HG03575 (cell line): ENCODE measurements around the gene CADPS2.

Source experiments
- ATAC-seq: cut with Tn5 transposase; IDR thresholded peaks from one replicate; pipeline ENCODE4 v1.9.1; 2021; ENCODE audit not compliant: unreplicated experiment, insufficient number of reproducible peaks, low FRiP score; ENCODE audit errors: extremely low read depth

The CADPS2 gene

GRCh38 chr7:122886357-122887081 is at the start of gene CADPS2:
Gene CADPS2, minus strand, starts transcription at chr7:122886460. Its CDS starts 123 bp downstream, at chr7:122886337.
- no peak for ATAC-seq

DNA sequence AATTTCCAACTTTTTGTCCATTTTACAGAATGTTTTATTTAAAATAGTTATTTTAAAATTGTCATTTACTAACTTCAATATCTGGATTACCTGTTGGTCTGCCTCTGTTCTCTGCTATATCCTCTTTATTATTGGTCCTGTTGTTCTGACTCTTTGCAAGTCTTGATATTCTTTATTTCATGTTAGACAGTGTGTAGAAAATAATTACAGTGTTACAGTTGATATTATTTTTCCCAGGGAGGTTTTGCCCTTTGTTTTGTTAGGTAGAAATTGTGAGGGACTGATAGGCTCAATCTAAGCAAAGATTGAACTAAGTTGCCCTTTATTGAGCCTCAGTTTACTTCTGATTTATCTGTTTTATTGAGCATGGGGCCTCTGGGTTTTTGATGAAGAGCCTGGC is 49.4 kb upstream of the CADPS2 start:
- ATAC-seq, result no peak

GRCh38 chr7:122919643-122920181 is 33.5 kb upstream of the CADPS2 start:
- no peak for ATAC-seq

DNA sequence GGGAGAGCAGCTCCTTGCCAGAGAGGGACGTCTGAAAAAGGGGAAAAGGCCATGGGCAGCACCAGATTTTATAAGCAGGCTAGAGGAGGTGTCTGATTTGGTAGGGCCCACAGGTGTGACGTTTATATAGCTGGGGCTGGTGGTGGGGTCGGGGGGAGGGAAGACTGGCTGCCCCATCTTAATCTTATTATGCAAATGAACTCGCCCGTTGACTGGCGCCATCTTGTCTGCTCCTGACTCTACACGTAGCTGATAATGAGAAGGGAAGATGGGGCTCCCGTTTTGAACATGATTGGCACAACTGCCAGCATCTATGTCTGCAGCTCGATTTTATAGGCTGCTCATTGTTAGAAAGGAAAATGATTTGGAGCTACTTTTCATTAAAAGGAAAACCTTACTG is 28.6 kb upstream of the CADPS2 start:
- ATAC-seq, result no peak

DNA sequence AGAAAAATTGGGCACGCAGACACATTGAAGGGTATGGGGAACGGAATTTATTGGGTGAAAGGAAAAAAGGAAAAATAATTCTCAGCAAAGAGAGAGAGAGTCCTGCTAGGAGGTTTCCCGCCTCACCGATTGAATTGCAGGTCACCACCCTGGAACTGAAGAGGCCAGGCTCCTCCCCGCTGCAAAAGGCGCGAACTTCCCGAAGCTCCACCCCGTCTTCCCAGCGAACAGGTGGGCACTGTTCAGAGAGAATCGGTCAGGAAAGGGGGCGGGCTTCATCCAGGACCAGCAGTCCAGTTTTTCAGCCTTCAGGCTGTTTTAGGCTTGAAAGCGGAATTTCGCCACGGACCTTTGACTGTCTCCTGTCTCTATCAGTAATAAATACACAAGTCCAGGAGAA is 27.3 kb upstream of the CADPS2 start:
- no peak for ATAC-seq

- no peak for ATAC-seq
Measured at GRCh38 chr7:122902751-122903495, 16.7 kb upstream of the CADPS2 start.

GRCh38 chr7:122901250-122901649 is 15.0 kb upstream of the CADPS2 start:
- ATAC-seq, result no peak

DNA sequence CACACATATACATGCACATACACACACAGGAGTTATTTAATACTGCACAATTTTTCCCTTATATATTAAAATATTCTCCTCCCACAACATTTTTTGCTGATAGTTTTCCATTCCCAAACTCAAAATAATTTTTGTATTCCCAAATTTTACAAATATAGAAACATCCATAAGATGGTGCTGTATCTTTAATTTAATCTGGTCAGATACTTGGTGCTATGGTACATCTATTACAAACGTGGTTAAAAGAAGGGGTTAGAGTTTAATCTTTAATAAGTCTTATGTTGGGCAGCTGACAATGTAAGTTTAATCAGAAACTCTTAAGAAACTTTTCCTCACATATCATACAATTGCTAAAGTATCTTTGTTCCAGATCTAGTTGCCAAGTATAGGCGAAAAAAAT is 10.2 kb upstream of the CADPS2 start:
- no peak for ATAC-seq

DNA sequence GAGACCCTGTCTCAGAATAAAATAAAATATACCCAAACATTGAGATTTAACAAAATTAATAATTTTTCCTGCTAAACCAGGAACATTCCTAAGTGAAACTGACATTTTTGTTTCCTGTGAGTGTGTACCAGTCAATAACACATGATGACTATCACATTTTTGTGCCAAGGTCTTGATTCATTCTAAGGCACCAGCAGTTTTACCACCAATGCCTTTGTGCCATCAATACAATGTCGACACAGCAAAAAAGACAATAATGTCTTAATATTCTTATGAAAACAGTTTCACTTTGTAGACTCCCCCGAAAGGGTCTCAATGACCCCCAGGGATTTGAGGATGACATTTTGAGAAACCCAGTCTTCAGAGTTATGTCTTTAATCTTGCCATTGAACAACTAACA is 7.2 kb upstream of the CADPS2 start:
- no peak for ATAC-seq

- no peak for ATAC-seq
Measured at GRCh38 chr7:122889116-122889515, 2.9 kb upstream of the CADPS2 start.

- ATAC-seq, result no peak
Measured at GRCh38 chr7:122887848-122888247, 1.6 kb upstream of the CADPS2 start.

DNA sequence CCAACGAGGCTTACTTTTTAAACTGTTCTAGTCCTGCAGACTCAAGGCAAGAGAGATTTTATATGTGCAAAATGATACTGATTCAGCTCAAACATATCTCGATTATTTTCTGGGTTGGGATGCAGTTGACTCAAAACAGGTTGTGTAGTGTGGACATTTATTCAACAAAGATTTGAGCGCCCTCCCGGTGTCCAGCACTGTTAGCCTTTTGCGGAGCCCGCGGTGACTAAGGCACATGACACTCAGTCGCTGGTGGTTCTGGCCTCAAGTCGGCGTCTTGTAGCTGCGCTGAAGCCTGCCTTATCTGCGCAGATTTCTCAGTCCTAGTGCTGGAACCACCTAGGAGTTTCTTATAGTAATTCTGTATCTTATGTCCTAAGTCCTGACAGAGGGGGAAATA is 938 bp upstream of the CADPS2 start:
- ATAC-seq, result no peak

DNA sequence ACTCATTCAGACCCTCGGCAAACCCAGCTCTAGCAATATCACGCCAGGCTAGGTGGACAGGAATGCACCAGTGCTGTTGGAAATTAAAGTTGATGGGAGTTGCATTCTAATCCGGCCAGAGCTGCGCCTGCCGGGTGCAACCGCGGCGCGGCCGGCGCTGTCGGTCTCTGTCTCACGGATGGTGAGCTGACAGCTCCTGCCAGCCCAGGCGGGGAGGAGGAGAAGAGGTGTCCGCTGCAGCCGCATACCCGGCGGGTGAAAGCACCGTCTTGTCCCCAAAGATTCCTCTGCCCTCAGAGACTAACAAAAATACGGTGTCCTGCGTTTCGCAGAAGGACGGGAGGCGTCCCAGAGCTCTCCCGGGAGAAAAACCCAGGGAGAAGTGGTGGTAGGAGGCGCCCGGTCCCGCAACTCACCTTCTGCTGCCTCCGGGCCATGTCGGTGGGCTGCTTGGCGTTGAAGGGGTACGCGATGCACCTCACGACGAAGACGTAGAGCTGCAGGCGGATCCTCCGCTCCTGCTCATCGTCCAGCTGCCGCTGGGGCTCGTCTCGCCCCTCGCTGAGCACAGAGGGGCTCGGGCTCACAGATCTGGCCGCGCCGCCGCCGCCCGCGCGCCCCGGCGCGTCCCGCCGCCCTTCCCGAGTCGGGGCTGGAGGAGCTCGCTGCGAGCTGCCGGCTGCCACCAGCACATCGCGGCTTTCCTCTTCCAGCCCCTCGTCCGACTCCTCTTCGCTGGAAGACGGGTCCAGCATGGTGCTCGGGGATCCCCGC is 490 bp downstream of the CADPS2 start:
- ATAC-seq, result no peak

DNA sequence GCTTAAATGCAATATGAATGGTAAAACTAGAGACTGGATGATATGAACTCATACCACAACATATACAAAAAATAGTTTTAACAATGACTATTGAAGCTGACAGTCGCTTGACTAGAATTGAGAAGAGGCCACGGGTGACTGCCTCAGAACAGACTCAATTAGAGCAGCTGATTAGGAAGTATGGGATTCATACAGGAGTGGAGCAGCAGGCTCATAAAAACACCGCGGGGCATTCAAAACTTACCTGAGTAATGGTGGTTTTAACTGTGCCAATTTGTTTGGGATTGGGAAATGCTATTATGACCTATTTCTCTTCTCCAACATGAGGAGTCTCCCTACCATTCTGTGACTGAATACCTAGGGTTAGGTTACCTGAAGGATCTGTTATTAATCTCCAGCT is 2.1 kb downstream of the CADPS2 start:
- ATAC-seq, result no peak

DNA sequence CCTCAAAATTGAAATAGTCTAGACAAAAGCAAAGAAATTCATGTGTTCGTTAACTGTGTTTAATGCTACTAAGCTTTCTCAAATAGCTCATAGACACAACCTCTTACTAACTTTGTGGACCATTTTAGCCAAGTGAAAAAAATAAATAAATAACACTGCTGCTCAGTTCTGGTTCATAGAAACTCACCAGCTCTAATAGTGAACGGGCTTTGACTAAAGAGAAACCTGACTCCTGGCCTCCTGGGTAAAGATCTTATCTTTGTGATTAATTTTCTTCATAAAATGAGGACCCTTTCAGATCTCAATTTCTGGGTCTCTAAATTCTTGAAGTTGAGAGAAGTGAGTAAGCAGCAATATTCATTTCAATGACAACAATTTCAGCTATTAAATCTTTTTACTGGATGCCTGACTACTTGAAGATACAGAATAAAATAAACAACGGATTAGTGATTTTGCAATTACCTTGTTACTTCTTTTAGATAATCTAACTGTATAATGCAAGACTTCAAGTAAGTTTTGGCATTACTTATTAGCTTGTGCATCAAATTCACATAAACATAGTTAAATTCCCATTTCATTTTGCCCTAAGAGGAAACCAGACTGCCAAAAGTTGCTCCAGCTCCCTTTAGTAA is 3.1 kb downstream of the CADPS2 start:
- no peak for ATAC-seq

GRCh38 chr7:122881324-122881723 is 4.9 kb downstream of the CADPS2 start:
- no peak for ATAC-seq

DNA sequence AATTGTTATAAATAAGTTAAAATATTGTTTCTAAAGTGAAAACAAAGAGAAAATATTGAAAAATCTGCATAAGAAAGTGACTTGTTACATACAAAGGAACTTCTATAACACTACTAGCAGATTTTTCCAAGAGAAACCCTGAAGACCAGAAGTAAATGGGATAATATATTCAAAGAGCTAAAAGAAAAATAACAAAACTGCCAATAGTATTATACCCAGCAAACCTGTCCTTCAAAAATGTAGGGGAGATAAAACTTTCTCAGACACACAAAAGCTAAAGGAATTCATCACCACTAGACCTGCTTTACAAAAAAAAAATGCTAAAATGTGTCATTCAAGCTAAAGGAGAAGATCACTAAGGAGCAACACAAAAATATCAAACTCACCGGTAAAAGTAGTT is 17.0 kb downstream of the CADPS2 start:
- ATAC-seq, result no peak

GRCh38 chr7:122867471-122867980 is 18.7 kb downstream of the CADPS2 start:
- ATAC-seq, result no peak

DNA sequence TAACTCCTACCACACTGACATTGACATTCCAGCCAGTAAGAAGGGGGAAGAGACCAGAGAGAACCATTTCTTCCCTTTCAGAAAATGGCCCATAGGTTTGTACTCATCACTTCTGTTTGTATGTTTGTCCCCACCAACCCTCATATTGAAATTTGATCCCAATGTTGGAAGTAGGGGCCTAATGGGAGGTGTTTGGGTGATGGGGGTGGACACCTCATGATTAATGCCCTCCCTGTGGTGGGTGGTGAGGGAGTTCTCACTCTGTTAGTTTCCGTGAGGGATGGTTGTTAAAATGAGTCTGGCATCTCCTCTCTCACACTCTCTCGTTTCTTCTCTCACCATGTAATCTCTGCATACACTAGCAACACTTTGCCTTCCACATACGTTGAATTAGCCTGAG is 21.4 kb downstream of the CADPS2 start:
- no peak for ATAC-seq
